ENCODE measurements around the gene AQP6. TPM values are rescaled to one million over a fixed set of nuclear protein-coding genes. Genes with fewer than 3 reads are reported as not detected.
A peak's percentile ranks its signal among the peaks of the same experiment; 100 is the strongest.

Gene AQP6
- total RNA-seq: under 1 TPM in 1 of 4 donors, not detected in 3; 0.56 TPM

GRCh38 chr12:49972641-49973360 is at the start of gene AQP6:
Gene AQP6 (plus strand): TSS chr12:49972947. CDS start chr12:49973174, 227 bp downstream.
- no peak for TF ChIP-seq CTCF (IDR thresholded peaks at IDR 0.05)
- no peak for ATAC-seq (ENCODE audit: low FRiP score)
- no peak for DNase-seq (ENCODE audit: low spot score)

- ATAC-seq (ENCODE audit: low FRiP score) (peak; percentile 14), DNase-seq (ENCODE audit: low spot score) (no peak)
- no peak for TF ChIP-seq CTCF (IDR thresholded peaks at IDR 0.05)
These were observed 49.6 kb upstream of the AQP6 start for GRCh38 chr12:49923035-49923644.

GRCh38 chr12:49923880-49924556 is 48.7 kb upstream of the AQP6 start:
- TF ChIP-seq CTCF (IDR thresholded peaks at IDR 0.05): no peak
- ATAC-seq (ENCODE audit: low FRiP score) (peak; percentile 69), DNase-seq (ENCODE audit: low spot score) (no peak)

- ATAC-seq (ENCODE audit: low FRiP score) (no peak), DNase-seq (ENCODE audit: low spot score) (no peak)
- TF ChIP-seq CTCF (IDR thresholded peaks at IDR 0.05): no peak
These were observed 48.0 kb upstream of the AQP6 start for GRCh38 chr12:49924628-49925246.

GRCh38 chr12:49925433-49926204 is 47.1 kb upstream of the AQP6 start:
- no peak for DNase-seq (ENCODE audit: low spot score)
- TF ChIP-seq CTCF (IDR thresholded peaks at IDR 0.05): no peak
- ATAC-seq (ENCODE audit: low FRiP score): no peak

GRCh38 chr12:49928471-49928870 is 44.3 kb upstream of the AQP6 start:
- TF ChIP-seq CTCF (IDR thresholded peaks at IDR 0.05): no peak
- DNase-seq (ENCODE audit: low spot score): no peak
- no peak for ATAC-seq (ENCODE audit: low FRiP score)
